Activated CD8-positive, alpha-beta T cell treated with anti-CD3 and anti-CD28 coated beads for 36 hours (primary cell): Measurements from ENCODE around the gene SPTLC3. TPM values are rescaled to one million over a fixed set of nuclear protein-coding genes. Genes with fewer than 3 reads are reported as not detected.

Source experiments
- ATAC-seq: fragments of 200-7000 bp; cut with Tn5 transposase; one replicate; pipeline ENCODE4 v1.10.0; 2021; ENCODE audit warnings: mild to moderate bottlenecking, moderate library complexity
- CTCF ChIA-PET: fragments of 350-600 bp; sonication (Branson Sonifier 250); formaldehyde crosslinking; loops from one replicate; lab custom pipeline; 2021; ENCODE audit warnings: antibody characterized with exemption; lab: Charles Lee
- POLR2A ChIA-PET: fragments of 350-600 bp; sonication (Branson Sonifier 250); formaldehyde crosslinking; loops from one replicate; lab custom pipeline; 2021; ENCODE audit warnings: antibody characterized with exemption; lab: Charles Lee
- DNase-seq: peaks from one replicate; pipeline ENCODE4 v3.0.0-alpha.2; 2020
- H3K27ac Mint-ChIP-seq: one replicate; pipeline ENCODE4 v1.8.0; 2021; ENCODE audit warnings: mild to moderate bottlenecking, mixed read lengths
- H3K27me3 Mint-ChIP-seq: one replicate; pipeline ENCODE4 v1.8.0; 2021; ENCODE audit warnings: mixed read lengths
- H3K36me3 Mint-ChIP-seq: one replicate; pipeline ENCODE4 v1.8.0; 2021; ENCODE audit warnings: low read depth, mixed read lengths
- H3K4me1 Mint-ChIP-seq: one replicate; pipeline ENCODE4 v1.8.0; 2021; ENCODE audit warnings: low read depth, mixed read lengths
- H3K4me3 Mint-ChIP-seq: one replicate; pipeline ENCODE4 v1.8.0; 2021; ENCODE audit warnings: mild to moderate bottlenecking, moderate library complexity, mixed read lengths
- H3K9me3 Mint-ChIP-seq: one replicate; pipeline ENCODE4 v1.8.0; 2021; ENCODE audit warnings: mixed read lengths
- CTCF ChIP-seq: fragments of 200-600 bp; IDR thresholded peaks from one replicate; pipeline ENCODE4 v1.8.0; 2022; ENCODE audit warnings: antibody characterized with exemption, mild to moderate bottlenecking
- intact Hi-C: fragments of 100-400 bp; cut with micrococcal nuclease; formaldehyde crosslinking; loops from one replicate; pipeline ENCODE4 v1.10.0; 2022
- total RNA-seq, 2 experiments: library from RNA; stranded (reverse); gene quantifications; one replicate each; pipeline ENCODE4 v1.2.3, GENCODE V29; 2021

SPTLC3 gene
- total RNA-seq, 2 experiments from 2014 or later: 0.72 to 0.77 TPM

DNA sequence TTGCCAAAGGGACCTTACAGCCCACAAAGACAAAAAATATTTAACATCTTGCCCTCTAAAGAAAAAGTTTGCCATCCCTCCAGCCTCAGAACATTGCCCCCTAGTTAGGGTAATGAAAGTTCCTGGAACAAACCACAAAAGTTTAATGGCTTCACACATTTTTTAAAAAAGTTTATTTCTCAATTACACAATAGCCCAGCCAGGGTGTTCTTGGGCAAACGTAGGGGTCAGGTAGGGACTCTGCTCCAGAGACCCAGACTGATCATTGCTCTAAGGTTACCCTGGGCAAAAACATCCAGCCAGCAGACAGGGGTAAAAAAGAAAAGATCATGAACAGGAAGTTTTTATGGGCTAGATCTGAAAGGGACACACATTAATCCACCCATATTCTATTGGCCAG lies 207.8 kb downstream of the SPTLC3 start:
- intact Hi-C loops: no loop called here
- POLR2A ChIA-PET: no interaction called here

More for the DNA sequence above, 207.8 kb downstream of the SPTLC3 start:
- no peaks in the 10 kb centered on the region for H3K36me3 Mint-ChIP-seq
- DNase-seq: no peak
- H3K9me3 Mint-ChIP-seq: no peaks in the 10 kb centered on the region
- peaks cover 68% of the 10 kb centered on the region for H3K27me3 Mint-ChIP-seq
- no peak for TF ChIP-seq CTCF
- no peak overlapping the region for H3K4me3 Mint-ChIP-seq
- CTCF ChIA-PET: no interaction called here
- H3K27ac Mint-ChIP-seq: no peak overlapping the region
- peaks cover 15% of the 10 kb centered on the region for H3K4me1 Mint-ChIP-seq
- no peak for ATAC-seq

Other genes with a start within 250 kb of the SPTLC3 start
- gene ISM1, start 212.3 kb downstream of the SPTLC3 start, total RNA-seq: 1 to 10 TPM in 1 of 2 experiments, under 1 TPM in 1; 0.77 to 1.4 TPM